ENCODE data around the gene RBM28.

RBM28 gene

GRCh38 chr7:128361411-128362379 lies 18.0 kb upstream of the RBM28 start, which contains the start of gene PRRT4:
PRRT4 (minus strand) TSS chr7:128361690.
- DNase-seq (ENCODE audit: insufficient read length, low spot score) = no peak
- no peak for FAIRE-seq
- TF ChIP-seq POLR2A (IDR thresholded peaks at IDR 0.05; ENCODE audit: low read depth, low read length) = no peak; the same call in 1 of the 2 replicates

GRCh38 chr7:128360359-128360678 lies 16.6 kb upstream of the RBM28 start:
- no peak for TF ChIP-seq POLR2A (IDR thresholded peaks at IDR 0.05; ENCODE audit: low read depth, low read length)
- FAIRE-seq = no peak
- DNase-seq (ENCODE audit: insufficient read length, low spot score) = no peak

GRCh38 chr7:128359939-128360338 lies 16.2 kb upstream of the RBM28 start:
- FAIRE-seq (no peak), DNase-seq (ENCODE audit: insufficient read length, low spot score) (no peak)
- no peak for TF ChIP-seq POLR2A (IDR thresholded peaks at IDR 0.05; ENCODE audit: low read depth, low read length)

GRCh38 chr7:128359336-128359735 lies 15.6 kb upstream of the RBM28 start:
- DNase-seq (ENCODE audit: insufficient read length, low spot score) (no peak), FAIRE-seq (no peak)
- no peak for TF ChIP-seq POLR2A (IDR thresholded peaks at IDR 0.05; ENCODE audit: low read depth, low read length)

GRCh38 chr7:128358233-128358632 lies 14.5 kb upstream of the RBM28 start:
- no peak for FAIRE-seq
- DNase-seq (ENCODE audit: insufficient read length, low spot score) = no peak
- no peak for TF ChIP-seq POLR2A (IDR thresholded peaks at IDR 0.05; ENCODE audit: low read depth, low read length)

GRCh38 chr7:128357217-128357613 lies 13.5 kb upstream of the RBM28 start:
- DNase-seq (ENCODE audit: insufficient read length, low spot score) (no peak), FAIRE-seq (no peak)
- no peak for TF ChIP-seq POLR2A (IDR thresholded peaks at IDR 0.05; ENCODE audit: low read depth, low read length)

- TF ChIP-seq POLR2A (IDR thresholded peaks at IDR 0.05; ENCODE audit: low read depth, low read length) = no peak
- DNase-seq (ENCODE audit: insufficient read length, low spot score) = no peak
- no peak for FAIRE-seq
Observed at GRCh38 chr7:128356546-128357216, 13.0 kb upstream of the RBM28 start.

- TF ChIP-seq POLR2A (IDR thresholded peaks at IDR 0.05; ENCODE audit: low read depth, low read length) = no peak
- FAIRE-seq (no peak), DNase-seq (ENCODE audit: insufficient read length, low spot score) (no peak)
Observed at GRCh38 chr7:128353610-128354009, 9.9 kb upstream of the RBM28 start.

GRCh38 chr7:128353189-128353588 lies 9.5 kb upstream of the RBM28 start:
- no peak for TF ChIP-seq POLR2A (IDR thresholded peaks at IDR 0.05; ENCODE audit: low read depth, low read length)
- DNase-seq (ENCODE audit: insufficient read length, low spot score) (no peak), FAIRE-seq (no peak)

- no peak for FAIRE-seq
- no peak for DNase-seq (ENCODE audit: insufficient read length, low spot score)
- no peak for TF ChIP-seq POLR2A (IDR thresholded peaks at IDR 0.05; ENCODE audit: low read depth, low read length)
Observed at GRCh38 chr7:128352636-128353035, 8.9 kb upstream of the RBM28 start.

GRCh38 chr7:128352153-128352537 lies 8.4 kb upstream of the RBM28 start:
- FAIRE-seq (no peak), DNase-seq (ENCODE audit: insufficient read length, low spot score) (no peak)
- no peak for TF ChIP-seq POLR2A (IDR thresholded peaks at IDR 0.05; ENCODE audit: low read depth, low read length)

- no peak for TF ChIP-seq POLR2A (IDR thresholded peaks at IDR 0.05; ENCODE audit: low read depth, low read length)
- FAIRE-seq (no peak), DNase-seq (ENCODE audit: insufficient read length, low spot score) (no peak)
Observed at GRCh38 chr7:128351296-128352152, 7.8 kb upstream of the RBM28 start.

GRCh38 chr7:128350708-128351295 lies 7.1 kb upstream of the RBM28 start:
- DNase-seq (ENCODE audit: insufficient read length, low spot score) (no peak), FAIRE-seq (no peak)
- no peak for TF ChIP-seq POLR2A (IDR thresholded peaks at IDR 0.05; ENCODE audit: low read depth, low read length)

GRCh38 chr7:128349466-128349825 lies 5.7 kb upstream of the RBM28 start:
- DNase-seq (ENCODE audit: insufficient read length, low spot score) (no peak), FAIRE-seq (no peak)
- TF ChIP-seq POLR2A (IDR thresholded peaks at IDR 0.05; ENCODE audit: low read depth, low read length) = no peak

Measured in H54 (cell line).